Loucy (cell line): ENCODE measurements around the gene KCNMA1.

Source experiments
- H2AFZ ChIP-seq: fragments of 200-600 bp; sonication (generic); 2 replicates; pipeline ENCODE4 v1.6.0; 2016; ENCODE audit warnings: antibody characterized with exemption, mild to moderate bottlenecking, low read length, moderate library complexity
- H3F3A ChIP-seq: fragments of 200-600 bp; 2 replicates; pipeline ENCODE4 v1.6.0; 2016; ENCODE audit warnings: antibody characterized with exemption, low read depth, mild to moderate bottlenecking
- H3K27me3 ChIP-seq: fragments of 200-600 bp; sonication (generic); 2 replicates; pipeline ENCODE4 v1.6.1; 2014; ENCODE audit warnings: low read length, mild to moderate bottlenecking; ENCODE audit not compliant: insufficient read depth, poor library complexity, severe bottlenecking
- H3K36me3 ChIP-seq: fragments of 200-600 bp; sonication (generic); 2 replicates; pipeline ENCODE4 v1.6.1; 2016; ENCODE audit warnings: low read length; ENCODE audit not compliant: insufficient read depth
- H3K4me1 ChIP-seq: fragments of 200-600 bp; sonication (generic); 2 replicates; pipeline ENCODE4 v1.5.1; 2014; ENCODE audit warnings: low read length, mild to moderate bottlenecking; ENCODE audit not compliant: insufficient read depth, poor library complexity, severe bottlenecking
- H3K4me2 ChIP-seq: fragments of 200-600 bp; sonication (generic); 2 replicates; pipeline ENCODE4 v1.6.0; 2014; ENCODE audit warnings: antibody characterized with exemption, low read length, low read depth, mild to moderate bottlenecking; ENCODE audit not compliant: poor library complexity, severe bottlenecking
- H3K4me3 ChIP-seq: fragments of 200-600 bp; sonication (generic); 2 replicates; pipeline ENCODE4 v1.5.1; 2014; ENCODE audit warnings: low read length, mild to moderate bottlenecking, mixed read lengths; ENCODE audit not compliant: poor library complexity, severe bottlenecking
- H3K79me2 ChIP-seq: fragments of 200-600 bp; sonication (generic); 2 replicates; pipeline ENCODE4 v1.6.1; 2014; ENCODE audit warnings: low read length; ENCODE audit not compliant: insufficient read depth
- H3K9ac ChIP-seq: fragments of 200-600 bp; sonication (generic); 2 replicates; pipeline ENCODE4 v1.6.0; 2014; ENCODE audit warnings: mild to moderate bottlenecking, low read depth, low read length, moderate library complexity; ENCODE audit not compliant: poor library complexity, severe bottlenecking
- H3K9me2 ChIP-seq: fragments of 200-600 bp; sonication (generic); replicated peaks from 2 replicates; pipeline ENCODE4 v1.6.1; 2016; ENCODE audit warnings: low read depth, low read length, mixed read lengths
- H3K9me3 ChIP-seq: fragments of 200-600 bp; sonication (generic); 2 replicates; pipeline ENCODE4 v1.6.1; 2014; ENCODE audit warnings: mild to moderate bottlenecking, antibody characterized with exemption, low read length, low read depth; ENCODE audit not compliant: insufficient read depth
- H4K20me1 ChIP-seq: fragments of 200-600 bp; sonication (generic); 2 replicates; pipeline ENCODE4 v1.6.0; 2014; ENCODE audit warnings: antibody characterized with exemption, low read length, mild to moderate bottlenecking; ENCODE audit not compliant: insufficient read depth, poor library complexity, severe bottlenecking
- EZH2phosphoT487 ChIP-seq: fragments of 200-600 bp; IDR thresholded peaks from 2 replicates; pipeline ENCODE4 v1.6.1; 2018; ENCODE audit warnings: antibody characterized with exemption, mild to moderate bottlenecking, moderate library complexity, borderline replicate concordance
- TF ChIP-seq, protein P1 (sequence below): fragments of 200-600 bp; sonication (generic); conservative IDR thresholded peaks from 2 replicates; pipeline ENCODE4 v1.5.1; 2014; ENCODE audit warnings: mild to moderate bottlenecking, antibody characterized with exemption, low read length

Gene KCNMA1

DNA sequence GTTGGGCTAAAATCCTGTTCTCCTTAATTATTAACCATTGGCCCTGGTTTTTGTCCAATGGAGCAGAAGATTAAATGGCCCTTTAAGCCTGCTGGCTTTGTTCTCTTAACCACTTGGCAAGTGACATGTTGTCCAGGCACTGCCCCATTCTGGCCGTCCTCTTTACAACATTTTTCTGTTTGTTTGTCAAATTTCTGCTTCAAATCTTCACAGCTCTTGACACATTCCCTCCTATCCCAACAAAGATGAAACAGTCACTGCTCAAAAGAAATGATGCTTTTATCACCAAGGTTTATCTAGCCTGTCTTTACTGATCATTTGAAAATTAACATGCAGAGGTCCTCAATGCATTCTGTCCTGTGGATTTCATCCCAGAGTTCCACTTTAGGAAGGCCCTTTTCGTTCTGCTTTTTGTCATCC is 700.4 kb downstream of the KCNMA1 start:
- Histone ChIP-seq H3K36me3 (no peaks in the 10 kb centered on the region), H3K4me1 (peaks cover 1% of the 10 kb centered on the region), H3K27me3 (no peaks in the 10 kb centered on the region), H3K9me3 (no peaks in the 10 kb centered on the region), H3K4me3 (no peak overlapping the region), H3F3A (no peaks in the 10 kb centered on the region), H3K79me2 (no peaks in the 10 kb centered on the region), H3K4me2 (no peak overlapping the region), H3K9me2 (no peaks in the 10 kb centered on the region), H3K9ac (no peak overlapping the region), H4K20me1 (no peaks in the 10 kb centered on the region), H2AFZ (no peak overlapping the region)
- TF ChIP-seq EZH2phosphoT487: no peak
- TF ChIP-seq, protein P1, sequence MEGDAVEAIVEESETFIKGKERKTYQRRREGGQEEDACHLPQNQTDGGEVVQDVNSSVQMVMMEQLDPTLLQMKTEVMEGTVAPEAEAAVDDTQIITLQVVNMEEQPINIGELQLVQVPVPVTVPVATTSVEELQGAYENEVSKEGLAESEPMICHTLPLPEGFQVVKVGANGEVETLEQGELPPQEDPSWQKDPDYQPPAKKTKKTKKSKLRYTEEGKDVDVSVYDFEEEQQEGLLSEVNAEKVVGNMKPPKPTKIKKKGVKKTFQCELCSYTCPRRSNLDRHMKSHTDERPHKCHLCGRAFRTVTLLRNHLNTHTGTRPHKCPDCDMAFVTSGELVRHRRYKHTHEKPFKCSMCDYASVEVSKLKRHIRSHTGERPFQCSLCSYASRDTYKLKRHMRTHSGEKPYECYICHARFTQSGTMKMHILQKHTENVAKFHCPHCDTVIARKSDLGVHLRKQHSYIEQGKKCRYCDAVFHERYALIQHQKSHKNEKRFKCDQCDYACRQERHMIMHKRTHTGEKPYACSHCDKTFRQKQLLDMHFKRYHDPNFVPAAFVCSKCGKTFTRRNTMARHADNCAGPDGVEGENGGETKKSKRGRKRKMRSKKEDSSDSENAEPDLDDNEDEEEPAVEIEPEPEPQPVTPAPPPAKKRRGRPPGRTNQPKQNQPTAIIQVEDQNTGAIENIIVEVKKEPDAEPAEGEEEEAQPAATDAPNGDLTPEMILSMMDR: no peak

DNA sequence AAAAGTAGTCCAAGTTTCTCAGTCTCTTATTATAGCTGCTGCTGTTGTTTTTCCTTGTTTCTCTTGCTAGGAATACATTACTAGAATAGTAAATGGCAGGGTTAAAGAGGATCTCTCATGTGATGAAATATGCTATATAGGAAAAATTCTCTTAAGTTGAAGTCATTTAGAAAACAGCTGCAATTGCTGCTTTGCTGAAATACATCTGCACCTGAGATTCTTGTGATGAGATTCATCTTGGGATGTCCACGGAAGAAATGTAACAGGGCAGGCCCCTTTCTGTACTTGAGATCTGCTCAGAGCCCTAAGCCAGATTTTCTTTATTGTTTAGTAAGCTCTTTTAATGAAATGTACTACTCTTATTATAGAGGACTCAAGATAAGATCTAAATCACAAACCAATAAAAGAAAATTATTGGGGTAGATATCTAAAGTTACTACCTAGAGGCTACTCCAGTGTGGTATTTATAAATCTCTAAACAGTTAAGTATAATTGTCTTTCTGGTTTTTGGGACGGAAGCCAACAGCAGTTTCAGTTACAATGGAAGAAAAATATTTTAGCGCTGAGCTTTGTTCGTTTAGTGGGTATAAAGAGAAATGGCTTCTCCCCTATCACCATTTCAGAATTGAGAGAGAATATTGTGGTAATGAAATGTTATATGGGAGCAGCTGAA is 701.5 kb downstream of the KCNMA1 start:
- no peaks in the 10 kb centered on the region for H3K79me2 ChIP-seq
- H3K36me3 ChIP-seq: no peaks in the 10 kb centered on the region
- H3K4me2 ChIP-seq: no peak overlapping the region
- H3K4me3 ChIP-seq: no peak overlapping the region
- H3K9me3 ChIP-seq: no peaks in the 10 kb centered on the region
- H4K20me1 ChIP-seq: no peaks in the 10 kb centered on the region
- H3F3A ChIP-seq: no peaks in the 10 kb centered on the region
- no peaks in the 10 kb centered on the region for H3K27me3 ChIP-seq
- no peak overlapping the region for H3K9ac ChIP-seq
- no peak overlapping the region for H2AFZ ChIP-seq
- TF ChIP-seq, protein P1: no peak
- TF ChIP-seq EZH2phosphoT487: no peak
- H3K9me2 ChIP-seq: no peaks in the 10 kb centered on the region
- H3K4me1 ChIP-seq: no peaks in the 10 kb centered on the region

DNA sequence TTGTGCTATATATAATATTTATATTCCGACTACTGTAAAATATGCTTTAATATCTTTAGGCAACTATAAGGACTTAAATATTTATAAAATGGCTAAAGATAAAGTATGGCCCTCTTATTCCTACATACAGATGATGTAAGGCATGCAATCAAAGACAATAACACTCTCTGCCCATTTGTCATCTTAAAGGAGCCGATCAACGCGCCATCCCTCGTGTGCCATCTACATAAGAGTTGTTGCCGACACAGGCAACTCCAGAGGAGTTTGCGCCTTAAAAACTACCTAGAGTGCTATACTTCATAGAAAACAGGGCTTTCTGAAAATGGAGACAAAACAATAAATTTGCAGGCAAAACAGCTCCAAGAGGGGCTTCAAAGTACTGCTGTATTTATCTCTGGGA is 709.0 kb downstream of the KCNMA1 start:
- Histone ChIP-seq H3K4me2 (no peak overlapping the region), H3K79me2 (no peaks in the 10 kb centered on the region), H3F3A (no peaks in the 10 kb centered on the region), H3K9me3 (no peaks in the 10 kb centered on the region), H3K4me1 (no peaks in the 10 kb centered on the region), H4K20me1 (no peaks in the 10 kb centered on the region), H3K9me2 (no peaks in the 10 kb centered on the region), H2AFZ (no peak overlapping the region), H3K4me3 (no peak overlapping the region), H3K27me3 (no peaks in the 10 kb centered on the region), H3K9ac (no peak overlapping the region), H3K36me3 (no peaks in the 10 kb centered on the region)
- TF ChIP-seq, protein P1: no peak
- TF ChIP-seq EZH2phosphoT487: no peak
